MCF 10A (cell line): ENCODE measurements around the gene NAA30. TPM values are rescaled to one million over a fixed set of nuclear protein-coding genes. Genes with fewer than 3 reads are reported as not detected.
"Not testable (repeated sequence)": the region's sequence is repeated elsewhere in the genome, so short reads cannot be mapped to it uniquely, and the experiment has no call there.

Experiments used
- BruUV-seq: library from RNA; stranded (reverse); fragments of 400-500 nt; replicated peaks from 2 replicates; lab custom pipeline; 2021; lab: Mats Ljungman, UMichigan
- CTCF ChIA-PET: fragments of 300-600 bp; sonication (Branson Sonifier 250); formaldehyde crosslinking; extraction: SDS; loops from one replicate; lab custom pipeline; 2021; ENCODE audit warnings: antibody characterized with exemption, inconsistent platforms; lab: Yijun Ruan, JAX
- POLR2A ChIA-PET: fragments of 300-600, 350-650 bp; sonication (Branson Sonifier 250); formaldehyde crosslinking; extraction: SDS; loops from one replicate; lab custom pipeline; 2020; ENCODE audit warnings: antibody characterized with exemption, inconsistent platforms; lab: Yijun Ruan, JAX
- DNase-seq: peaks from one replicate; pipeline ENCODE4 v3.0.0-alpha.2; 2018; ENCODE audit not compliant: unreplicated experiment
- H3K27ac Mint-ChIP-seq: one replicate; pipeline ENCODE4 v1.8.0; 2022; ENCODE audit warnings: mild to moderate bottlenecking, low read depth, mixed read lengths; ENCODE audit not compliant: unreplicated experiment
- H3K27me3 Mint-ChIP-seq: one replicate; pipeline ENCODE4 v1.8.0; 2022; ENCODE audit warnings: mixed read lengths; ENCODE audit not compliant: insufficient read depth, unreplicated experiment
- H3K36me3 Mint-ChIP-seq: one replicate; pipeline ENCODE4 v1.8.0; 2022; ENCODE audit warnings: mild to moderate bottlenecking, moderate library complexity, mixed read lengths; ENCODE audit not compliant: insufficient read depth, unreplicated experiment
- H3K4me1 Mint-ChIP-seq: one replicate; pipeline ENCODE4 v1.8.0; 2022; ENCODE audit warnings: mixed read lengths; ENCODE audit not compliant: insufficient read depth, unreplicated experiment
- H3K4me3 Mint-ChIP-seq: one replicate; pipeline ENCODE4 v1.8.0; 2022; ENCODE audit warnings: mild to moderate bottlenecking, moderate library complexity, mixed read lengths; ENCODE audit not compliant: unreplicated experiment
- H3K9me3 Mint-ChIP-seq: one replicate; pipeline ENCODE4 v1.8.0; 2022; ENCODE audit warnings: mixed read lengths; ENCODE audit not compliant: unreplicated experiment
- CTCF ChIP-seq: fragments of 200-600 bp; IDR thresholded peaks from one replicate; pipeline ENCODE4 v1.8.0; 2022; ENCODE audit warnings: antibody characterized with exemption, mild to moderate bottlenecking; ENCODE audit not compliant: unreplicated experiment
- intact Hi-C: fragments of 100-400 bp; cut with micrococcal nuclease; formaldehyde crosslinking; loops from 2 replicates; pipeline ENCODE4 v1.14.1; 2022
- total RNA-seq: library from RNA; stranded (reverse); gene quantifications from 2 replicates; pipeline ENCODE4 v1.2.3, GENCODE V29; 2022

NAA30 gene
- total RNA-seq, 1 experiment from 2014 or later: 21.1 TPM

- no TSS peak for BruUV-seq
- no peak for TF ChIP-seq CTCF
- no peak for DNase-seq
- no peaks in the 10 kb centered on the region for H3K9me3 Mint-ChIP-seq
- ChIA-PET POLR2A (interaction anchor here (2.1 kb wide), 1 partner anchor 25 kb away, joined by 5 read pairs; the partner anchor contains the start of gene NAA30), CTCF (interaction anchor here (0.5 kb wide), 1 partner anchor 606 kb away, joined by 3 read pairs; no protein-coding TSS in a partner anchor)
- no peaks in the 10 kb centered on the region for H3K27me3 Mint-ChIP-seq
- no peak overlapping the region for H3K27ac Mint-ChIP-seq
- no peaks in the 10 kb centered on the region for H3K4me1 Mint-ChIP-seq
- intact Hi-C loops: no loop called here
- H3K36me3 Mint-ChIP-seq: no peaks in the 10 kb centered on the region
- no peak overlapping the region for H3K4me3 Mint-ChIP-seq
Measured at GRCh38 chr14:57364659-57365450, 25.5 kb upstream of the NAA30 start.

- CTCF ChIA-PET: interaction anchor here (0.6 to 1.2 kb wide), 3 partner anchors 9 to 24 kb away, joined by 3 to 5 read pairs (median 4); no protein-coding TSS in a partner anchor
- DNase-seq, H3K9me3 Mint-ChIP-seq, H3K4me3 Mint-ChIP-seq, H3K36me3 Mint-ChIP-seq, BruUV-seq, H3K4me1 Mint-ChIP-seq, H3K27me3 Mint-ChIP-seq, intact Hi-C loops, H3K27ac Mint-ChIP-seq: not testable (repeated sequence)
- POLR2A ChIA-PET: interaction anchor here (1.3 kb wide), 1 partner anchor 20 kb away, joined by 5 read pairs; the partner anchor contains the start of gene NAA30
Measured at GRCh38 chr14:57370187-57370586, 20.2 kb upstream of the NAA30 start.

DNA sequence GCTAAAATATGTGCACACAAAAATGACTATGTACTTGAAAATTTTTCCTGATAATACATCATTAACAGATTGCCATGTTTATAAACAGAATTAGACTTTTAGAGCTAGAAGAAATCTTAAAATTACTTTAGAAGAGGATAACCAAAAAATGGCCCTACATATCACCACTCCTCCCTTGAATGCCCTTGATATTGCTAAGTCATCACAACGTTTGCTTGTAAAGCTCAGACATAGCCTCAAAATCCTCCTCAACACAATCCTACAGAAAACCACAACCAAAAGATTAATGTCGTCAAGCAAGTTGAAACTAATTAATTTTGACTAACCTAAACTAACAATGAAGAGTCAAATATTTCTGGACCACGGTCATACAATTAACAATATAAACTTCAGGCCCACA, 19.4 kb upstream of the NAA30 start:
- Mint-ChIP-seq H3K36me3 (no peaks in the 10 kb centered on the region), H3K27me3 (no peaks in the 10 kb centered on the region), H3K4me3 (no peak overlapping the region), H3K9me3 (no peaks in the 10 kb centered on the region), H3K27ac (no peak overlapping the region), H3K4me1 (no peaks in the 10 kb centered on the region)
- ChIA-PET CTCF (interaction anchor here (1.2 kb wide), 1 partner anchor 8 kb away, joined by 5 read pairs; no protein-coding TSS in a partner anchor), POLR2A (interaction anchor here (1.3 kb wide), 1 partner anchor 19 kb away, joined by 5 read pairs; the partner anchor contains the start of gene NAA30)
- BruUV-seq: no TSS peak
- intact Hi-C loops: no loop called here
- DNase-seq: no peak
- no peak for TF ChIP-seq CTCF

GRCh38 chr14:57375156-57375555, 15.2 kb upstream of the NAA30 start:
- no peak for DNase-seq
- no peak overlapping the region for H3K27ac Mint-ChIP-seq
- TF ChIP-seq CTCF: no peak
- ChIA-PET CTCF (interaction anchor here (1.0 kb wide), 1 partner anchor 14 kb away, joined by 3 read pairs; no protein-coding TSS in a partner anchor), POLR2A (interaction anchor here (0.6 kb wide), 1 partner anchor 474 kb away, joined by 4 read pairs; no protein-coding TSS in a partner anchor)
- H3K4me3 Mint-ChIP-seq: no peak overlapping the region
- no peaks in the 10 kb centered on the region for H3K4me1 Mint-ChIP-seq
- no peaks in the 10 kb centered on the region for H3K27me3 Mint-ChIP-seq
- BruUV-seq: no TSS peak
- no peaks in the 10 kb centered on the region for H3K9me3 Mint-ChIP-seq
- intact Hi-C loops: no loop called here
- H3K36me3 Mint-ChIP-seq: no peaks in the 10 kb centered on the region
